GM19455 (cell line): ENCODE measurements around the gene TRPM3.

Experiments
- ATAC-seq: cut with Tn5 transposase; IDR thresholded peaks from one replicate; pipeline ENCODE4 v1.9.1; 2021; ENCODE audit not compliant: unreplicated experiment

TRPM3 gene

GRCh38 chr9:70566066-70566465 is 555.4 kb downstream of the TRPM3 start:
- no peak for ATAC-seq

DNA sequence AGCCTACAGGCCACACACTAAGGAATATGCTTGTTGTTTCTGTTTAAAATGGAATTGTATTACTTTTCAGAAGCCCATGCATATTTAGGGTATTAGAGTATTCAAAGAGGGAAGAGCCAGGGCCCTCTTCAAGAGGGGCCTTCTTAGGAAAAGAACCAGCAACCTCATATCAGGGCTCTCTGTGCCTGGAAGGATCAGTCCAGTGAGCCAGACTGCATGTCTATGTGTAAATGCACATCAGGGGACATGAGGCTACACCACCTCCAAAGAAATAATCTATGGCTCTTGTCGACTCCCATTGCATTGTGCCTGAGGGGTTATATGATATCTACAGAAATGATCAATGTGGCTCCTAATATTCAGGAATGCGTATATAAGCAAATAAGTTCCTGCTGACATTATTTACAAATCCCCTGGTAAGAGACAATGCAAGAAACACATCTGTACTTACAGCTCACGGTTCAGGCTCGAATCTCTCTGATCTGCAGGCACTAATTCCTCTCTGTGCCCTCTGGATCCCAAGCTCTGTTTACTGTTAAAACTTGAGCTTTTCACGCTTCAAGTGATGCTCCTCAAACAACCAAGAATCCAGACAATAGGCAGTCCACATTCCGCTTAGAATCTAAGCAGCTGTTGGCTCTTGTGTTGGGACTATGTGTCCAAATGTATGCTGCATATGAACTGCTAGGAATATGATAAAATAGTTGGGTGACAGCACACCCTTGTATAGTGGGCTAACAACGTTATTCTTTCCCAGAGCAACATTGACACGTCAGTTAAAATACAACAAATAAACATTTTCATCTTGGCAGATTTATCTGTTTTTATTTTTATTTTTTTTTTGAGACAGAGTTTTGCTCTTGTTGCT is 556.7 kb downstream of the TRPM3 start:
- no peak for ATAC-seq

- peak; percentile 98 for ATAC-seq
These were observed 557.8 kb downstream of the TRPM3 start for GRCh38 chr9:70563431-70564204.

GRCh38 chr9:70563010-70563409 is 558.4 kb downstream of the TRPM3 start:
- no peak for ATAC-seq

- no peak for ATAC-seq
These were observed 559.5 kb downstream of the TRPM3 start for GRCh38 chr9:70561786-70562395.

DNA sequence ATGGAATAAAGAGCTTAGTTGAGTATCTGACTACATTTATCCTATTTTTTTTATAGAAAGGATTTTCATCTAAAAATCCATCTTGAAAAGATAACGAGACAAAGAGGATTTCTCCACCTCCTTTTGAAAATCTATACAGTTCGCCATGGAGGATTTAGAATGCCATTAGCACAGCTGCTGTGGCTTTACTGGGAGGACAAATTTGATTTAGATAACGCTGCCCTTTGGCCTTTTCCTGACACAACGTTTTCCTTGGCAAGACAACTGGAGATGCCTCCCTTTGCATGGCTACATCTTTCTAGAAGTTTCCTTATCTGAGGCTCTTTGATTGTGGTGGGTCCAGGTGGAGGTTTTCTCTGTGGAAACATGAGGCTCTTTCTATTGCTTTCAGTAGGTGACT is 560.3 kb downstream of the TRPM3 start:
- ATAC-seq = no peak

- no peak for ATAC-seq
These were observed 562.3 kb downstream of the TRPM3 start for GRCh38 chr9:70559102-70559501.

GRCh38 chr9:70557661-70558369 is 563.6 kb downstream of the TRPM3 start:
- peak; percentile 98 for ATAC-seq

GRCh38 chr9:70556771-70557170 is 564.6 kb downstream of the TRPM3 start:
- no peak for ATAC-seq

DNA sequence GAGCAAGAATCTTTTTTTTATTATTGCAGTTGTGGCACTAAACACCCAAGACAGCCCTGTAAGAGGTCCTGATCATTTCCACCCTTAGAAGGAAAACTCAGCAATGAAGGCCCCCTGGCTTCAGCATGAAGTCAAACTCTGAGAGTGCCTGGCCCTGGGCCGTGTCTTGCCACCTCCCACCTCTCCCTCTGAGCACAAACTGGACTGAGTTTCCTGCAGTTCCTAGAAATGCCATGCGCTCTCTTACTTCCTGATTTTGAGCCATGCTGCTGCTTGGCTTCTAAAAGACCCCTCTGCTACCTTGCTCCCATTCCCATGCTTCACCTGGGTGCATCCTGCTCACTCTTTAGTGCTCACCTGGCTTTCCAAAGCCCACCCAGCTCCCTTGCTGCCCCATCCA is 566.5 kb downstream of the TRPM3 start:
- ATAC-seq = no peak

DNA sequence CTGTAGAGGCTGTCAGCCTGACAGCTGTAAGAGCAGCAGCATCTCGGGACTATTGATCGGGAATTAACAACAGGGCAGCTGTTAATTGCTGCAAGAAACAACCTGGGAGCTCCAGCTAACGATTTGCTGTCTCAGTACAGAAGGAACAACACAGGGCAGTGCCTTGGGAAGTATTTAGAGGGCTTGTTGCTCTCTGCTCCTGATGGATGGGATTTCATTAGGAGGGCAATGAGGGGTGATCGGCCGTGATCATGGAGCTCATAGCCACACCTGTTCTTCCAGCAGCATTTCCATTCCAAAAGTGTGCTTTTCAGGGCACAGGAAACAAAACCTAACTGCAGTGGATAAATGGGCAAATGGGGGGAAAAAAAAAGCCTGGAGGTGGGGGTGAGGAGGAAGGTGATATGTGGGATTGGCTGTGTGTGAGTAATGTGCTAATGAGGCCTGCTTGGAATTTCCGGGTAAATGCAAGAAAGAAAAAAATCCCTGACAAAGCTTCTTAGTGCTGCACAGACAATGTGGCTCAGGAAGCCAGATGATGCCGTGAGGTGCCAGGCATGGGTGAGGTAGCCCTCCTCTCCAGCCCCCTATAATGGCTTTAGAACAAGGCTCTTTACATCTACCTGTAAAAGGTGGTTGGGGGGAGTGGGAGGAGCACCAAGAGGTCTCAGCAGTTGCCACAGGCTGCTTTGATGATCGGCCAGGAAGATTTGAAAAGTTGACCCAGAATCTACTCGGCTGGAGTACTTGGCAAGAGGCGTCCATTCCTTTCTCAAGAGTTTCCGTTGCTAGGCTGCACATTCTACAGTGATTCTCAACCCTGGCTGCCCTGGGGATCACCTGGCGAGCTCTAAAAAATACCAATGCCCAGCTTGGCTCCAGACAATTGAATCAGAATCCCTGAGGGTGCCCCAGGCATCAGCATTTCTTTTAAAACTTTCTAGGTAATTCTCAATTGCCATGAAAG is 567.4 kb downstream of the TRPM3 start:
- no peak for ATAC-seq

GRCh38 chr9:70552561-70552960 is 568.9 kb downstream of the TRPM3 start:
- no peak for ATAC-seq

GRCh38 chr9:70551801-70552200 is 569.6 kb downstream of the TRPM3 start:
- ATAC-seq = no peak

- ATAC-seq = no peak
These were observed 570.0 kb downstream of the TRPM3 start for GRCh38 chr9:70551396-70551795.

- ATAC-seq = no peak
These were observed 571.5 kb downstream of the TRPM3 start for GRCh38 chr9:70549926-70550325.

- no peak for ATAC-seq
These were observed 579.0 kb downstream of the TRPM3 start for GRCh38 chr9:70542311-70542931.

DNA sequence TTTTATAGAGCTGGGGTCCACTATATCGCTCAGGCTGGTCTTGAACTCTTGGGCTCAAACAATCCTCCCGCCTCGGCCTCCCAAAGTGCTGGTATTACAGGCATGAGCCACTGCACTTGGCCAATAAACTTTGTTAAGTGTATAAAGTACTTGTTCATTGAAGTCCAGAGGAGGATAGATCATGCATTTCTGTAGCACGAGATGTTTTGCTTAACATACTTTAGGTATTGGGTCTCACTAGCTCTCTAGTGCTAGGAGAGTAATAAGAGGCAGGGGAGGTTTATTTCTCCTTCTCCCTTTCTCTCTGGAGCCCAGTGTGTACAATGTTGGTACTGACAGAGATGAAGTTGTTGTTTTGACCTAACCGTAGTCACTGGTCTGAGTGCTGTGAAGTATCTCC is 581.4 kb downstream of the TRPM3 start:
- ATAC-seq = no peak

GRCh38 chr9:70539526-70539925 is 581.9 kb downstream of the TRPM3 start:
- no peak for ATAC-seq

- ATAC-seq = no peak
These were observed 582.4 kb downstream of the TRPM3 start for GRCh38 chr9:70539001-70539400.

DNA sequence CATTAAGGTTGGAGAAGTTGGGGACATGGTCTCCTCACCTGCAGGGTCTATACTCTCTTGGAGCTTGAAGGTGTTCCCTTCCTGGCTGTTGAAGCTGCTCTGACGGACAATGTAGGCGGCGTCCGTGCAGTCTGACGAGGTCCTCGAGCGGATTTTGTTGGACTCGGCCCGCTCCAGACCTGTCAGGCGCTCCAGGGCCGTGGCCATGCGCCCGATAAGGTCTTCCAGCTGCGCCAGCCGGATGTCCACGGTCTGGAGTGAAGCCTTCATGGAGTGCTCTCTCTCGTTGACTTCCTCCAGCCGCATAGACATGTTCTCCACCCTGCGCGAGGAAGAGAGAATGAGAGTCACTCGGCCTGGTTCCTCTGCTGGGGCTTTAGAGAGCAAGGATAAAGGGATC is 584.3 kb downstream of the TRPM3 start:
- no peak for ATAC-seq
